Measurements from ENCODE around the gene NPY1R.

Gene NPY1R

DNA sequence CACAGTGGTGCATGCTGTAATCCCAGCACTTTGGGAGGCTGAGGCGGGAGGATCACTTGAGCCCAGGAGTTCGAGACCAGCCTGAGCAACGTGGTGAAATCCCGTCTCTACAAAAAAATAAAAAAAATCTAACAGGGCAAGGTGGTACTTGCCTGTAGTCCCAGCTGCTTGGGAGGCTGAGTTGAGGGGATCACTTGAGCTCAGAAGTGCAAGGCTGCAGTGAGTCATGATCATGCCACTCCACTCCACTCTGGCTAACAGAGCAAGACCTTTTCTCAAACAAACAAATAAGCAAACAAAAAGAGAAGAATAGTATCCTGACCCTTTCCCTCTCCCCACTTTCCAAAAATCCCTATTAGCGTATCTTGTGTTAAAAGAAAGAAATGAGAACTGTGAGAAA, 52.7 kb downstream of the NPY1R start:
- H3K9me3 ChIP-seq (ENCODE audit: control insufficient read depth, insufficient read depth, low read depth, low read length) = peaks cover 2% of the 10 kb centered on the region; the same call in 1 of the 2 replicates
- H3K4me1 ChIP-seq (ENCODE audit: control insufficient read depth, insufficient read depth, low read length) = no peaks in the 10 kb centered on the region

GRCh38 chr4:163274861-163275260, 57.5 kb downstream of the NPY1R start:
- H3K36me3 ChIP-seq (ENCODE audit: control insufficient read depth, insufficient read depth, low read length) = no peaks in the 10 kb centered on the region
- H3K4me1 ChIP-seq (ENCODE audit: control insufficient read depth, insufficient read depth, low read length) = no peaks in the 10 kb centered on the region; the same call in 1 of the 2 replicates
- H3K27ac ChIP-seq (ENCODE audit: low read depth, low read length) = no peak overlapping the region
- no peaks in the 10 kb centered on the region for H3K27me3 ChIP-seq (ENCODE audit: control insufficient read depth, insufficient read depth, low read length)
- H3K9me3 ChIP-seq (ENCODE audit: control insufficient read depth, insufficient read depth, low read depth, low read length) = no peaks in the 10 kb centered on the region
- no peak overlapping the region for H3K4me3 ChIP-seq (ENCODE audit: low read depth, low read length)
- H3K9ac ChIP-seq (ENCODE audit: low read length) = no peak overlapping the region

More for the DNA sequence above, 52.7 kb downstream of the NPY1R start:
- Histone ChIP-seq H3K36me3 (ENCODE audit: control insufficient read depth, insufficient read depth, low read length) (no peaks in the 10 kb centered on the region), H3K27me3 (ENCODE audit: control insufficient read depth, insufficient read depth, low read length) (no peaks in the 10 kb centered on the region), H3K4me3 (ENCODE audit: low read depth, low read length) (no peak overlapping the region), H3K9ac (ENCODE audit: low read length) (no peak overlapping the region), H3K27ac (ENCODE audit: low read depth, low read length) (no peak overlapping the region)

All from HUES6 (cell line).